ENCODE measurements around the gene EFL1.

- TF ChIP-seq CTCF (conservative IDR thresholded peaks at IDR 0.05; ENCODE audit: low read depth in 2 of 2) (peak; percentile 50 to 54), EZH2 (IDR thresholded peaks at IDR 0.05; ENCODE audit: low read depth, unreplicated experiment) (no peak), POLR2AphosphoS5 (IDR thresholded peaks at IDR 0.05; ENCODE audit: low read depth) (no peak), NANOG (IDR thresholded peaks at IDR 0.05; ENCODE audit: borderline replicate concordance) (no peak), EZH2phosphoT487 (IDR thresholded peaks at IDR 0.05; ENCODE audit: unreplicated experiment) (no peak), ZNF114 (CRISPR knock-in tag; IDR thresholded peaks at IDR 0.05) (no peak), CREB1 (CRISPR knock-in tag; IDR thresholded peaks at IDR 0.05; ENCODE audit: low read depth) (no peak)
- TF ChIP-seq, protein P1, sequence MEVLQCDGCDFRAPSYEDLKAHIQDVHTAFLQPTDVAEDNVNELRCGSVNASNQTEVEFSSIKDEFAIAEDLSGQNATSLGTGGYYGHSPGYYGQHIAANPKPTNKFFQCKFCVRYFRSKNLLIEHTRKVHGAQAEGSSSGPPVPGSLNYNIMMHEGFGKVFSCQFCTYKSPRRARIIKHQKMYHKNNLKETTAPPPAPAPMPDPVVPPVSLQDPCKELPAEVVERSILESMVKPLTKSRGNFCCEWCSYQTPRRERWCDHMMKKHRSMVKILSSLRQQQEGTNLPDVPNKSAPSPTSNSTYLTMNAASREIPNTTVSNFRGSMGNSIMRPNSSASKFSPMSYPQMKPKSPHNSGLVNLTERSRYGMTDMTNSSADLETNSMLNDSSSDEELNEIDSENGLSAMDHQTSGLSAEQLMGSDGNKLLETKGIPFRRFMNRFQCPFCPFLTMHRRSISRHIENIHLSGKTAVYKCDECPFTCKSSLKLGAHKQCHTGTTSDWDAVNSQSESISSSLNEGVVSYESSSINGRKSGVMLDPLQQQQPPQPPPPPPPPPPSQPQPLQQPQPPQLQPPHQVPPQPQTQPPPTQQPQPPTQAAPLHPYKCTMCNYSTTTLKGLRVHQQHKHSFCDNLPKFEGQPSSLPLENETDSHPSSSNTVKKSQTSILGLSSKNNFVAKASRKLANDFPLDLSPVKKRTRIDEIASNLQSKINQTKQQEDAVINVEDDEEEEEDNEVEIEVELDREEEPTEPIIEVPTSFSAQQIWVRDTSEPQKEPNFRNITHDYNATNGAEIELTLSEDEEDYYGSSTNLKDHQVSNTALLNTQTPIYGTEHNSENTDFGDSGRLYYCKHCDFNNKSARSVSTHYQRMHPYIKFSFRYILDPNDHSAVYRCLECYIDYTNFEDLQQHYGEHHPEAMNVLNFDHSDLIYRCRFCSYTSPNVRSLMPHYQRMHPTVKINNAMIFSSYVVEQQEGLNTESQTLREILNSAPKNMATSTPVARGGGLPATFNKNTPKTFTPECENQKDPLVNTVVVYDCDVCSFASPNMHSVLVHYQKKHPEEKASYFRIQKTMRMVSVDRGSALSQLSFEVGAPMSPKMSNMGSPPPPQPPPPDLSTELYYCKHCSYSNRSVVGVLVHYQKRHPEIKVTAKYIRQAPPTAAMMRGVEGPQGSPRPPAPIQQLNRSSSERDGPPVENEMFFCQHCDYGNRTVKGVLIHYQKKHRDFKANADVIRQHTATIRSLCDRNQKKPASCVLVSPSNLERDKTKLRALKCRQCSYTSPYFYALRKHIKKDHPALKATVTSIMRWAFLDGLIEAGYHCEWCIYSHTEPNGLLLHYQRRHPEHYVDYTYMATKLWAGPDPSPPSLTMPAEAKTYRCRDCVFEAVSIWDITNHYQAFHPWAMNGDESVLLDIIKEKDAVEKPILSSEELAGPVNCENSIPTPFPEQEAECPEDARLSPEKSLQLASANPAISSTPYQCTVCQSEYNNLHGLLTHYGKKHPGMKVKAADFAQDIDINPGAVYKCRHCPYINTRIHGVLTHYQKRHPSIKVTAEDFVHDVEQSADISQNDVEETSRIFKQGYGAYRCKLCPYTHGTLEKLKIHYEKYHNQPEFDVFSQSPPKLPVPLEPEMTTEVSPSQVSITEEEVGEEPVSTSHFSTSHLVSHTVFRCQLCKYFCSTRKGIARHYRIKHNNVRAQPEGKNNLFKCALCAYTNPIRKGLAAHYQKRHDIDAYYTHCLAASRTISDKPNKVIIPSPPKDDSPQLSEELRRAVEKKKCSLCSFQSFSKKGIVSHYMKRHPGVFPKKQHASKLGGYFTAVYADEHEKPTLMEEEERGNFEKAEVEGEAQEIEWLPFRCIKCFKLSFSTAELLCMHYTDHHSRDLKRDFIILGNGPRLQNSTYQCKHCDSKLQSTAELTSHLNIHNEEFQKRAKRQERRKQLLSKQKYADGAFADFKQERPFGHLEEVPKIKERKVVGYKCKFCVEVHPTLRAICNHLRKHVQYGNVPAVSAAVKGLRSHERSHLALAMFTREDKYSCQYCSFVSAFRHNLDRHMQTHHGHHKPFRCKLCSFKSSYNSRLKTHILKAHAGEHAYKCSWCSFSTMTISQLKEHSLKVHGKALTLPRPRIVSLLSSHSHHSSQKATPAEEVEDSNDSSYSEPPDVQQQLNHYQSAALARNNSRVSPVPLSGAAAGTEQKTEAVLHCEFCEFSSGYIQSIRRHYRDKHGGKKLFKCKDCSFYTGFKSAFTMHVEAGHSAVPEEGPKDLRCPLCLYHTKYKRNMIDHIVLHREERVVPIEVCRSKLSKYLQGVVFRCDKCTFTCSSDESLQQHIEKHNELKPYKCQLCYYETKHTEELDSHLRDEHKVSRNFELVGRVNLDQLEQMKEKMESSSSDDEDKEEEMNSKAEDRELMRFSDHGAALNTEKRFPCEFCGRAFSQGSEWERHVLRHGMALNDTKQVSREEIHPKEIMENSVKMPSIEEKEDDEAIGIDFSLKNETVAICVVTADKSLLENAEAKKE (CRISPR knock-in tag; IDR thresholded peaks at IDR 0.05) = no peak
These were observed 137.9 kb downstream of the EFL1 start for GRCh38 chr15:82124331-82125263.

All from GM23338 (cell line).